Right lobe of liver (tissue), 6 donors: ENCODE results near the gene MINK1. TPM values are rescaled to one million over a fixed set of nuclear protein-coding genes. Genes with fewer than 3 reads are reported as not detected.
A peak's percentile ranks its signal among the peaks of the same experiment; 100 is the strongest.

ENCODE experiments used
- ATAC-seq, 4 donors: fragments of 200-7000 bp; cut with Tn5 transposase; one replicate each; pipeline ENCODE4 v1.9.1; 2020; ENCODE audit warnings: mild to moderate bottlenecking in 4 of 4, moderate library complexity in 4 of 4
- DNase-seq, 3 donors: peaks; one replicate each; pipeline ENCODE4 v3.0.0-alpha.2; 2020
- H3K27ac ChIP-seq, 3 donors: fragments of 200-600 bp; one replicate each; pipeline ENCODE4 v1.8.0; 2022
- H3K27me3 ChIP-seq, 2 donors: fragments of 200-600 bp; one replicate each; pipeline ENCODE4 v1.8.0; 2022
- H3K36me3 ChIP-seq, 4 donors: fragments of 200-600 bp; sonication (generic) in 1 of 4; one replicate each; pipeline versions ENCODE4 v1.5.1 to v1.8.0; 2017 to 2022; ENCODE audit warnings: control low read depth in 1 of 4
- H3K4me1 ChIP-seq, 4 donors: fragments of 200-600 bp; sonication (generic) in 1 of 4; one replicate each; pipeline versions ENCODE4 v1.5.1 to v1.8.0; 2017 to 2022; ENCODE audit warnings: control low read depth in 1 of 4
- H3K4me3 ChIP-seq, 3 donors: fragments of 200-600 bp; one replicate each; pipeline ENCODE4 v1.8.0; 2022
- H3K9me3 ChIP-seq, 4 donors: fragments of 200-600 bp; sonication (generic) in 1 of 4; one replicate each; pipeline versions ENCODE4 v1.5.1 to v1.8.0; 2017 to 2022; ENCODE audit warnings: control low read depth in 1 of 4
- POLR2A ChIP-seq: fragments of 450-650 bp; IDR thresholded peaks from one replicate; pipeline ENCODE4 v1.6.1; 2017; ENCODE audit warnings: antibody characterized with exemption, mild to moderate bottlenecking
- WGBS: methylation state at CpG from one replicate; pipeline ENCODE4 v1.1.6; 2018; ENCODE audit warnings: low coverage, low lambda C conversion rate; ENCODE audit not compliant: insufficient coverage; ENCODE audit errors: missing lambda C conversion rate; 5-methylcytosine and 5-hydroxymethylcytosine counted together
- intact Hi-C, 2 donors: fragments of 100-400 bp; cut with DNase I; formaldehyde crosslinking; loops; one replicate each; pipeline versions ENCODE4 v1.11.2 to v1.14.1; 2022
- total RNA-seq, 6 experiments: library from RNA; depleted of rRNA in 2 of 6; stranded (reverse); fragments of >200 nt in 2 of 6; fragmentation: NEBNext Ultra II Directional in 3 of 6; extraction: Animal tissue kit (Norgen Biotek cat#: 25700) in 3 of 6; gene quantifications; one replicate each; pipeline versions ENCODE4 v1.1.0 to v1.2.4, GENCODE V29; 2016 to 2023
- TF ChIP-seq, protein P1 (sequence below), 4 donors: fragments of 200-600 bp in 3 of 4; fragments of 450-650 bp in 1 of 4; IDR thresholded peaks; one replicate each; pipeline versions ENCODE4 v1.5.1 to v1.8.0; 2016 to 2022; ENCODE audit warnings: antibody characterized with exemption in 4 of 4, mild to moderate bottlenecking in 2 of 4
- donor health status: DM: no; HTN: yes; CAD: no.
- donor health status: DM: no; HTN: no; CAD: no.
- donor health status: DM: no; HTN: no; CAD: no.
- donor health status: DM: no; HTN: yes; CAD: no.
- donor health status: DM: no; HTN: yes; CAD: no.

MINK1 gene
- total RNA-seq, 6 experiments from 2014 or later, result 20.3 to 42.5 (median 28.0) TPM

DNA sequence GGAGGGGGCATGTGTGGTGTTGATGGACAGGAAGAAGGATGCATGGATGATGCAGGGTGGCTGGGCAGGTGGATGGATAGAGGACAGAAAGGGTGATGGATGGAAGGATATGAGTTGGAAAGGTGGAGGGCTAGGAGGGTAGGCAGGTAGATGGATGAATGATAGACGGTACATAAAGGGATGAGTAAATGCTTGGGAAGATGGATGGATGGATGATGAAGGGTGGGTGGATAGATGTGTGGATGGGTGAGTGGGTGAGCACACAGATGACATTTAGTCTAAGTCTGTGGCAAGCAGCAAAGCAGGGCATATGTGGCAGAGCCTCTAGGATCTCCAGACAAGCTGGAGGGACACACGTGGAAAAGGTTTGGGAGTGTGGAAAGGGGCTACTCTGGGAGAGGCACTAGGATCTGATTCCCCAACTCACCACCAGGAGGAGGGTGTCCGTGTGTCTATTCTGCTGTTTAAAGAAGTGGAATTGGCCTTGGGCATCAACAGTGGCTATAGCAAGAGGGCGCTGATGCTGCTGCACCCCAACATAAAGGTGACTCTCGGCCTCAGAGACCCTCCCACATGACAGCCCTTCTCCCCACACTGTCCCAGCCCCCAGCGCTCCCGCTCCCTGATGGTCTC, 18.0 kb upstream of the MINK1 start:
- intact Hi-C loops, result no loop called here
- ATAC-seq, result no peak
- no peak for TF ChIP-seq POLR2A
- TF ChIP-seq, protein P1, sequence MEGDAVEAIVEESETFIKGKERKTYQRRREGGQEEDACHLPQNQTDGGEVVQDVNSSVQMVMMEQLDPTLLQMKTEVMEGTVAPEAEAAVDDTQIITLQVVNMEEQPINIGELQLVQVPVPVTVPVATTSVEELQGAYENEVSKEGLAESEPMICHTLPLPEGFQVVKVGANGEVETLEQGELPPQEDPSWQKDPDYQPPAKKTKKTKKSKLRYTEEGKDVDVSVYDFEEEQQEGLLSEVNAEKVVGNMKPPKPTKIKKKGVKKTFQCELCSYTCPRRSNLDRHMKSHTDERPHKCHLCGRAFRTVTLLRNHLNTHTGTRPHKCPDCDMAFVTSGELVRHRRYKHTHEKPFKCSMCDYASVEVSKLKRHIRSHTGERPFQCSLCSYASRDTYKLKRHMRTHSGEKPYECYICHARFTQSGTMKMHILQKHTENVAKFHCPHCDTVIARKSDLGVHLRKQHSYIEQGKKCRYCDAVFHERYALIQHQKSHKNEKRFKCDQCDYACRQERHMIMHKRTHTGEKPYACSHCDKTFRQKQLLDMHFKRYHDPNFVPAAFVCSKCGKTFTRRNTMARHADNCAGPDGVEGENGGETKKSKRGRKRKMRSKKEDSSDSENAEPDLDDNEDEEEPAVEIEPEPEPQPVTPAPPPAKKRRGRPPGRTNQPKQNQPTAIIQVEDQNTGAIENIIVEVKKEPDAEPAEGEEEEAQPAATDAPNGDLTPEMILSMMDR (IDR thresholded peaks at IDR 0.05), result no peak
- H3K4me1 ChIP-seq, result no peaks in the 10 kb centered on the region
- H3K36me3 ChIP-seq, result peaks cover 0 to 13% (median 0%) of the 10 kb centered on the region in 4 donors
- no peak overlapping the region for H3K4me3 ChIP-seq
- no peak overlapping the region for H3K27ac ChIP-seq
- DNase-seq, result no peak
- 94% methylated on average over 4 of the region's 7 CpGs for WGBS
- no peaks in the 10 kb centered on the region for H3K27me3 ChIP-seq
- H3K9me3 ChIP-seq, result no peaks in the 10 kb centered on the region

DNA sequence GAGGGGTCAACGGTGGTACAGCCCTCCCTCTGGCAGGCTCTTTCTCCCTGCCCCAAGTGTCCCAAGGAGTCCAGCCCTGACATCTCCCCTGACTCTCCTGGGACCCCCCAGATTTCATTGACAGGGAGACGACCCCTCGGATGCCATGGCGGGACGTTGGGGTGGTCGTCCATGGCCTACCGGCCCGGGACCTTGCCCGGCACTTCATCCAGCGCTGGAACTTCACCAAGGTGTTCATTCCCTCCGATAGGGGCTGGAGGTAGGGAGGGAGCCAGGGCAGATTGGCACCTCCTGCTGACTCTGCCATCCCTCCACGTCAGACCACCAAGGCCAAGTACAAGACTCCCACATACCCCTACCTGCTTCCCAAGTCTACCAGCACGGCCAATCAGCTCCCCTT, 16.3 kb upstream of the MINK1 start:
- Histone ChIP-seq H3K4me3 (no peak overlapping the region), H3K27ac (no peak overlapping the region), H3K27me3 (no peaks in the 10 kb centered on the region), H3K36me3 (peaks cover 0 to 13% (median 0%) of the 10 kb centered on the region in 4 donors), H3K9me3 (no peaks in the 10 kb centered on the region), H3K4me1 (no peaks in the 10 kb centered on the region)
- DNase-seq, result no peak
- 92% methylated on average over 8 of the region's 13 CpGs for WGBS
- ATAC-seq, result peak in 1 of 4 donors; percentile 10
- TF ChIP-seq, protein P1 (IDR thresholded peaks at IDR 0.05), result no peak
- TF ChIP-seq POLR2A, result no peak
- intact Hi-C loops, result no loop called here

DNA sequence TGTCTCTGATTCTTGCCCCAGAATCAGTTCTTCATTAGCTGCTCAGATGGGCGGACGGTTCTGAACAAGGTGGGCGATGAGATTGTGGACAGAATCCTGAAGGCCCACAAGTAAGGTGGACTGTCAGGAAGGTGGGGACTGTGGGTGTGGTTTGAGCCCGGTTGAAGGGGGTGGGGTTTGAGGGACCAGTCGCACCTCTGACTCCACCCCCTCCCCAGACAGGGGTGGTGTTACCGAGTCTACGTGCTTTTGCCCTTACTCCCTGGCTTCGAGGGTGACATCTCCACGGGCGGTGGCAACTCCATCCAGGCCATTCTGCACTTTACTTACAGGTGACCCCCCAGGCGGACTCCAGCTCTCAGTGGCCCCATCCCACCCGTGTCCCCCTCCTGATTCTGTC, 14.9 kb upstream of the MINK1 start:
- no peaks in the 10 kb centered on the region for H3K4me1 ChIP-seq
- no peak overlapping the region for H3K4me3 ChIP-seq
- no peak for ATAC-seq
- intact Hi-C loops, result no loop called here
- no peak for TF ChIP-seq POLR2A
- TF ChIP-seq, protein P1 (IDR thresholded peaks at IDR 0.05), result no peak
- WGBS, result 33% methylated on average over 1 of the region's 12 CpGs
- peaks cover 0 to 13% (median 0%) of the 10 kb centered on the region in 4 donors for H3K36me3 ChIP-seq
- H3K27me3 ChIP-seq, result no peaks in the 10 kb centered on the region
- H3K9me3 ChIP-seq, result no peaks in the 10 kb centered on the region
- H3K27ac ChIP-seq, result no peak overlapping the region
- no peak for DNase-seq

DNA sequence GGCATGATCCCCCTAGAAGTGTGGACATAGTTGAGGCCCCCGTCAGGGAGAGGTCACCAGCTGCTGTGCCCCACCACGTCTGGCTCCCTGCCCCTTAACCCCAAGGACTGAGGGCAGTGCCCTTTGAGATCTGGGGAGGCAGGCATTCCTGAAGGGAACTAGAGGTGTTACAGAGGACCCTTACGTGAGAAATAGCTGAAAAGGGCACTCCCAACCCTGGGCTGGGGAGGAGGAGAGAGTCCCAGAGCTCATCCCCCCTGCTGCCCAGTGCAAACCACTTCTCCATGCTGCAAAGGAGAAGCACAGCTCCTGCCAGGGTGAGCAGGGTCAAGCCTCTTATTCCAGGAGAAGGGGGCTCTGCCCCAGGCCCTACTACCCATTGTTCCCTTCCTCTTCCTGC, 10.3 kb upstream of the MINK1 start:
- Histone ChIP-seq H3K36me3 (no peaks in the 10 kb centered on the region), H3K4me3 (no peak overlapping the region), H3K27me3 (no peaks in the 10 kb centered on the region), H3K27ac (no peak overlapping the region), H3K4me1 (no peaks in the 10 kb centered on the region), H3K9me3 (no peaks in the 10 kb centered on the region)
- 0% methylated on average over 1 of the region's 3 CpGs for WGBS
- TF ChIP-seq, protein P1 (IDR thresholded peaks at IDR 0.05), result no peak
- no peak for TF ChIP-seq POLR2A
- DNase-seq, result no peak
- peak in 1 of 4 donors; percentile 13 for ATAC-seq
- intact Hi-C loops, result no loop called here
